VCaP (cell line): Measurements from ENCODE around the gene RPUSD4.
A peak's percentile ranks its signal among the peaks of the same experiment; 100 is the strongest.

Experiments
- H3K27ac ChIP-seq: fragments of 450-650 bp; 2 replicates; pipeline ENCODE4 v1.5.1; 2017
- TF ChIP-seq, protein P1 (sequence below): fragments of 450-650 bp; conservative IDR thresholded peaks from 2 replicates; pipeline ENCODE4 v1.5.1; 2017; ENCODE audit warnings: mild to moderate bottlenecking, moderate library complexity

The RPUSD4 gene

DNA sequence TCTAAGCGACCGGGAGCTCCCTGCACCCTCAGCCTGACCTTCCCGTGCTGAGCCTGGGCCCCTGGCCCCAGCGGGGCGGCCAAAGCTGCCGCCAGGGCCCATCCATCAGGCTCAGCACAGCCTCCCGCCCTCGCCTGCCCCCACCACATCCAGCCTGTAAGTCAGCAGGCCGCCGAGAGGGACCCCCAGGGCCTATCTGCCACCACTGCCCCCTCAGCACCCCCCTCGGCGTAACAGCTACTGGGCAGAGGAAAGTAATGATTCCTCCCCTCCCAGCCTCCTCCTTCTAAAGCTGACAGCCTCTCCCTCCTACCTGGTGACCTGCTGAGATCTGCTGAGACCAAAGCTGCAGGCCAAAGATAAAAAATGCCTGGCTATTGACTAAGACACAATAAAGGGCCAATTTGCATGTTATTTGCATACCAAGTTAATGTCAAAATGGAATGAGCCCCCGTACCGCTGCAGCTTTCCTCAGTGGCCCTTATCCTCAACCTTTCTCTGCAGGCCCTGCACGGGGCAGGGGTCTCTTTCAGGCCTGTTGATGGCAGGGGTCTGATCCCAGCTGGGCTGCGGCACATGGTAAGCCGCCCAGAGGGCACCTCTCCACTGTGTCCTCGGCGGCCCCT lies 51.6 kb downstream of the RPUSD4 start:
- no peak overlapping the region for H3K27ac ChIP-seq
- TF ChIP-seq, protein P1, sequence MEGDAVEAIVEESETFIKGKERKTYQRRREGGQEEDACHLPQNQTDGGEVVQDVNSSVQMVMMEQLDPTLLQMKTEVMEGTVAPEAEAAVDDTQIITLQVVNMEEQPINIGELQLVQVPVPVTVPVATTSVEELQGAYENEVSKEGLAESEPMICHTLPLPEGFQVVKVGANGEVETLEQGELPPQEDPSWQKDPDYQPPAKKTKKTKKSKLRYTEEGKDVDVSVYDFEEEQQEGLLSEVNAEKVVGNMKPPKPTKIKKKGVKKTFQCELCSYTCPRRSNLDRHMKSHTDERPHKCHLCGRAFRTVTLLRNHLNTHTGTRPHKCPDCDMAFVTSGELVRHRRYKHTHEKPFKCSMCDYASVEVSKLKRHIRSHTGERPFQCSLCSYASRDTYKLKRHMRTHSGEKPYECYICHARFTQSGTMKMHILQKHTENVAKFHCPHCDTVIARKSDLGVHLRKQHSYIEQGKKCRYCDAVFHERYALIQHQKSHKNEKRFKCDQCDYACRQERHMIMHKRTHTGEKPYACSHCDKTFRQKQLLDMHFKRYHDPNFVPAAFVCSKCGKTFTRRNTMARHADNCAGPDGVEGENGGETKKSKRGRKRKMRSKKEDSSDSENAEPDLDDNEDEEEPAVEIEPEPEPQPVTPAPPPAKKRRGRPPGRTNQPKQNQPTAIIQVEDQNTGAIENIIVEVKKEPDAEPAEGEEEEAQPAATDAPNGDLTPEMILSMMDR = no peak

DNA sequence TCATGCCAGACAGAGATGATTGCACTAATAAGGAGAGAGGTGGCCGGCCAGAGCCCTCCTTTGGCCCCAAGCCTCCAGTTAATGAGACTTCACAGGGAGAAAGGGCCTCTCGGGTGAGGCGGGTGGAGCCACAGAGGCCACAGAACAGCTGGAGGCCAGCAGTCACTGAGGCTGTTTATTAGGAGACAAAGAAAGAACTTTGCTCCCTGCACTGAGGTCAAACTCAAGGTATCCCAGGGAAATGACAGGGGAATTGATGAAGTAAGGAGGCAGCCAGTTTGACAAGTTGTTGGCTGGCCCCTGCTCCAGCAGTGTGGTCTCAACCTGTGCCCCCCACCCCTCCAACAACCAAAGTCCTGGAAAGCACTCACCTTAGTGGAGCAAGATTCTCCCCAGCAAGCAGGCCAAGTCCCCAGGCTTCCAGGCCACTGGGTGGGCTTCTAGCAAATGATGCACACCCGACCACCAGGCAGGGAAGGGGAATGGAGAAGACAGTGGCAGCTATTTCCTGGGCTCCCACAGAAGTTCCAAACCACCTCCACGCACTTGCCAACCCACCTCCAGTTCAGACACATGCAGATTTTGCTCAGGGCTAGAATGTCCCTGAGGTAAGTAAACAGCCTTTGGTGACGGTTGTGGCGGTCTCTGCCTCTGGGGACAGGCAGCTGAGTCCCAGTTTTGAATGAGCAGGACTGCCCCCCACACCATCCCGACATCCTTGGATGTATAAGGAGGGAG lies 53.2 kb downstream of the RPUSD4 start:
- H3K27ac ChIP-seq = no peak overlapping the region
- TF ChIP-seq, protein P1 = no peak

DNA sequence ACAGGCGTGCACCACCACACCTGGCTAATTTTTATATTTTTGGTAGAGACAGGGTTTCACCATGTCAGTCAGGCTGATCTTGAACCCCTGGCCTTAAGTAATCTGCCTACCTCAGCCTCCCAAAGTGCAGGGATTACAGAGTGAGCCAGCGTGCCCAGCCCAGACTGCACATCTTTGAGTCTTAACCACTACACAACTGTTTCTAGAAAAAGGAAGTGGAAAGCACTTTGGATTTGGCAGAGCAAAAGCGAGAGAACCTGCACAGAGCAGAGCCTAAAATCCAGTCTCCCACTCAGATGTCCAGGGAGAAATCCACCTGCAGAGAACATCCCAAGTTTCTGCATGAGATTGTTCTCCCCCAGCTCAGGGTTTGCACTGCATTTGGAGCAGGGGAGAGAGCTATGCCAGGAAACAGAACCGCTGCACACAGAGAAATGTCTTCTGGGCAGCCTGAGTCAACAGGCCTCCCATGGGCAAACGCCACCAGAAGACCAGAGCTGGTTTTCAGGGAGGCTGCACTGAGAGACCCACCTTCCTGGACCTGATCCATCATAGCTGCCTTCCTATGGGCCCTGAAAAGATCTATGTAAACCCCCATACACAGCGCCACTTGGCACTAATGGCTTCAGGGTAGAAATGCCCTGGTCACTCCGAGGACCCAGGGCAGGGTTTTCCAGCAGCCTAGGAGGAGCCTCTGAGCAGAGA lies 54.0 kb downstream of the RPUSD4 start:
- TF ChIP-seq, protein P1 = no peak
- no peak overlapping the region for H3K27ac ChIP-seq

DNA sequence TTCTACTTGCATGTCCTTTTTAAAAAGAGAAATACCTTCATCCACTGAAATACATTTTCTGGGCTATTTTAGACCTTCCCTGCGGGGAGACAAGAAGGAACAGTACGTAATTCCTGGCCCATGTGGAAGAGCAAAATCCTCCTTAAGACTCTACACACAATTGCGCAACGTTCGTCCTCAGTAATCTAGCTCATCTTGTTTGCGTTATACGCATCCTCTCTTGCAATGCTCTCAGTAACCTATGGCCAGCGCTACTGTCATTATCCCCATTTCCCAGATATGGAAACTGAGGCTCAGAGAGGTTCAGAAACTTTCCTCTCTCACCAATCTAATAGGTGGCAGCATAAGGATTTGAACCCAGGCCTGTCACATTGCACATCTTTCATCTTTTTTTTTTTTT lies 54.6 kb downstream of the RPUSD4 start:
- TF ChIP-seq, protein P1 = no peak

DNA sequence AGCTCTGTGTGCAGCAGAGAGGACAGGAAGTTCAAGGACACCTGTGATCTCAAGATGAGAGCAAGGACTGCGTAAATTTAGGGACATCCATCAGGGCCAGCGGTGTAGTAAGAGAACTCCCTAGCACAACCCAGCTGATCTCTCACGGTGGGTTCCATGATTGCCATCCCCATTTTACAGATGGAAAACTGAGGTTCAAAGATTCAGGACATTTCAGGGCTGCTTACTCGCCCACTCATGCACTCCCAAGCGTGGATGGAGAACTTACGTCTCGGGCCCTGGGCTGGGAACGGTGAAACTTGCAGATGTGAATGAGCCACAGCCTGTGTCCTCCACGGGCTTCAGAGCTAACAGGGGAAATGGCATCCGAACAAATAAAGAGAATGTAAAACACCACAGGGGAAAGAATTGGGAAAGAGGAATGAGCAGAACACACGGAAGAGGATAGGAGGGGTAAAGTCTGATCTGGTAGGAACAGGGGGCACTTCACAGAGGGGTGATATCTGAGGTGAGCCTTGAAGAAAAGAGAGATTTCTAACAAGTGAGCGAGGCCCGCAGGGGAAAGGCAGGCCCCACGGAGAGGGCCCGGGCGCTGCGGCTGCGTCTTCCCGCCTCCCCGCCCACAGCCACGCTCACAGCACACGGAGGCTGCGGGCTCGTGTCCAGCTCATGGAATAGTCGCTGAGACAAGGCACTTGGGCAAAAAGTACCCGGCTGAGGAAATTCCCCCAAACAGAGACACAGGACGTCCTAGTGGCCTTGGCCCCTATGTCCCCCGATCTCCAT lies 55.9 kb downstream of the RPUSD4 start:
- TF ChIP-seq, protein P1 = no peak
- no peak overlapping the region for H3K27ac ChIP-seq

More for the DNA sequence above, 54.6 kb downstream of the RPUSD4 start:
- H3K27ac ChIP-seq = no peak overlapping the region

DNA sequence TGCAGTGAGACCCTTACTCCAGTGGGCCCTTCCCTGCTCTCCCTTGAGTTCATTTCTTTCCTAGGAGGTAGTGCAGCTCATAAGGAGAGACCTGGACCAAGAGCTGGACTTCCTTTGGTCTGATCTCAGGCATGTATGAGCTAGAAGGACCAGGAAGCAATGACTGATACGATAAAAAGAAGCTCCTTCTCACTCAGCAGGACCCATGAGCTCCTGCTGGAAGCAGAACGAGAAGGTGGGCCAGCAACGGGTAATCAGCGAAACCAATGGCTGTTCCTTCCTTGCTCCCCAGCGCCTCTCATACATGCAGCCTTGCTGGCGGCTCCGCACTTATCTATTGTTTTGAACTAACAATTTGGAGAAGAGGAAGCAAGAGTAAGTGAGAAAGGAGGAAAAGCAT lies 56.8 kb downstream of the RPUSD4 start:
- no peak overlapping the region for H3K27ac ChIP-seq
- TF ChIP-seq, protein P1 = no peak

DNA sequence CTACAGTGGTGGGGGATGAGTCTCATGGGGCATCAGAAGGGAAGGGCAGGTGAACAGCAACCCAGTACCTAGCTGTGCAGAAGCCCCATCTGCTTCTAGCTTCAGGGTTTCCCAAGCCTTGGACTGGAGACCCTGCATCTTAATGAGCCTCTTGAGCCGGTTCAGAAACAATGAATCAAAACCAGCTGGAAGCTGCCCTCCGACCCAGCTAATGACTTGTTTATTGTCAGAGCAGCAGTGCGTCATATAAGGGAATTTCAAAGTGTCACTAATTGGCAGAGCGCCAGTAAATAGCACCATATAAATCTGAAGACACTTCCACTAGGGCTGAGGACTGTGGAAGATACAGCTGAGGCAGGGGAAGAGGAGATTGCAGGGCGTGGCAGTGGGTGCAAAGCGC lies 57.5 kb downstream of the RPUSD4 start:
- peak overlapping the region; percentile 58; the same call in 1 of the 2 replicates for H3K27ac ChIP-seq
- TF ChIP-seq, protein P1 = no peak
